T47D (cell line): ENCODE results near the gene DOCK9.

Experiments
- DNase-seq, 2 experiments: peaks; one replicate each; pipeline versions ENCODE4 v3.0.0 to v3.0.0-alpha.2; 2011 to 2012; ENCODE audit warnings: low read depth in 1 of 2, low spot score in 1 of 2
- JUND ChIP-seq: IDR thresholded peaks from 2 replicates; pipeline ENCODE4 v1.6.1; 2012; ENCODE audit warnings: low read depth
- in situ Hi-C: cut with HindIII; loops from 2 replicates; pipeline ENCODE4 v1.10.0; 2016; ENCODE audit warnings: low sequenced_read_pairs, low pct_unique_long_range_greater_than_20kb

The DOCK9 gene

GRCh38 chr13:98829541-98829940 lies 148.3 kb downstream of the DOCK9 start:
- in situ Hi-C loops: no loop called here
- TF ChIP-seq JUND: no peak
- DNase-seq: no peak

- TF ChIP-seq JUND: no peak
- in situ Hi-C loops: no loop called here
- no peak for DNase-seq
Observed at GRCh38 chr13:98828614-98829013, 149.2 kb downstream of the DOCK9 start.

GRCh38 chr13:98827449-98827848 lies 150.4 kb downstream of the DOCK9 start:
- in situ Hi-C loops: no loop called here
- DNase-seq: no peak
- TF ChIP-seq JUND: no peak

GRCh38 chr13:98826146-98826545 lies 151.7 kb downstream of the DOCK9 start:
- in situ Hi-C loops: no loop called here
- TF ChIP-seq JUND: no peak
- DNase-seq: no peak

- in situ Hi-C loops: no loop called here
- no peak for TF ChIP-seq JUND
- no peak for DNase-seq
Observed at GRCh38 chr13:98825659-98826058, 152.2 kb downstream of the DOCK9 start.

GRCh38 chr13:98824376-98825160 lies 153.3 kb downstream of the DOCK9 start:
- in situ Hi-C loops: no loop called here
- TF ChIP-seq JUND: no peak
- DNase-seq: no peak

- TF ChIP-seq JUND: no peak
- in situ Hi-C loops: no loop called here
Observed at GRCh38 chr13:98823442-98823841, 154.4 kb downstream of the DOCK9 start.

DNA sequence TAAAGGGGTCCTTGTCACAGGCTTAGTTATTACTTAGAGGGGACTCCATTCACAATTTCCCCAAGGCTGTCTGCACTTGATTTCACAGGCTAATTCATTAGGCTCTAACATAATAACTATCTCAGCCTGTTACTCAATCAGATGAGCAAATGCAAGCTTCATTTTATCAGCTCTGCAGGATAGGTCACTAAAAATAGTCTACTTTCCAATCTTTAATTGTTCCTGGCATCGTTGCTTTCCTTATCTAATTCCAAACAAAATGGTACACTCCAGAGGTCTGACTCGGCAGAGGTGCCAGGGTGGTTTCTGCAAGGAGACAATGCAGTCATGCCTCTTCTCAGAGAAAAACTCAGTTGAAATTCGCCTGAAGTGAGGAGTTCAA lies 155.6 kb downstream of the DOCK9 start:
- no peak for DNase-seq
- no peak for TF ChIP-seq JUND
- in situ Hi-C loops: no loop called here

More at GRCh38 chr13:98823442-98823841, 154.4 kb downstream of the DOCK9 start:
- no peak for DNase-seq

DNA sequence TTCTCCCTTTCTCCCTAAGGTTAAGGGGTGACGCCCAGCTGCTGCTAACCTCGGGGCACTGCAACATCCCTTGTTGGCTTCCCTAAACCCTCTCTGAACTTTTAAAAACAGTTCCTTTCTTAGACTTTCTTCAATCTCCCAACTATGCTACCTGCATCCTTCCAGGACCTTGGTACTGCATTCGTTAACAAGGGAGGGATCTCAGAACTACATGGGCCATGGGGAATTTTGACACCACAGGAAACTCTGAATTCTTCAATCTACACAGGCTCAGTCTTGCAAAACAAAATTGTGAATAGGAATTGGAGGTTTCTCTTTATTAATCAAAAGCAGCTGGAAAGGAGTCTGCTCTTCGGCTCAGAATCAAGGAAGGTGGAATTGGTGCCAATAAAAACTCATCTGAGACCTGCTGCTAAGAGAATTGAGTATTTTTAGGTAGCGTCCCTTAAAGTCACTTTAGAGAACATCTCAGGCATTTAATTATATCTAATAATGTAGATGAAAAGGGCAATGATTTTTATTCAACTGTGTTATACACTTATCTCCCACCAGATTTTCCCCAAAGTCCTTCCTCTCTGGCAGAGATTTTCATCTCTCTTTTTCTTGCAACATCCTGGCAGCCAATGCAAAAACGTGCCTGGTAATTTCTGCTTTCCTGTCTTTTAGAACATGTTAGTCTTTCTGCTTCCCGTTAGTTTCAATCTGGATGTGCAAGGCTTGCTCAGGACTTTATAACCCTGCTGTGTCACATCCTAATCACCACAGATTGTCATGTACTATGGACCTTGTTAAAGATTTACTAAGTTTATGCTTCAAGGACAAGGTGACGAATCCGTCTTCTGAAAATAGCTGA lies 156.3 kb downstream of the DOCK9 start:
- no peak for DNase-seq
- TF ChIP-seq JUND: no peak
- in situ Hi-C loops: no loop called here

DNA sequence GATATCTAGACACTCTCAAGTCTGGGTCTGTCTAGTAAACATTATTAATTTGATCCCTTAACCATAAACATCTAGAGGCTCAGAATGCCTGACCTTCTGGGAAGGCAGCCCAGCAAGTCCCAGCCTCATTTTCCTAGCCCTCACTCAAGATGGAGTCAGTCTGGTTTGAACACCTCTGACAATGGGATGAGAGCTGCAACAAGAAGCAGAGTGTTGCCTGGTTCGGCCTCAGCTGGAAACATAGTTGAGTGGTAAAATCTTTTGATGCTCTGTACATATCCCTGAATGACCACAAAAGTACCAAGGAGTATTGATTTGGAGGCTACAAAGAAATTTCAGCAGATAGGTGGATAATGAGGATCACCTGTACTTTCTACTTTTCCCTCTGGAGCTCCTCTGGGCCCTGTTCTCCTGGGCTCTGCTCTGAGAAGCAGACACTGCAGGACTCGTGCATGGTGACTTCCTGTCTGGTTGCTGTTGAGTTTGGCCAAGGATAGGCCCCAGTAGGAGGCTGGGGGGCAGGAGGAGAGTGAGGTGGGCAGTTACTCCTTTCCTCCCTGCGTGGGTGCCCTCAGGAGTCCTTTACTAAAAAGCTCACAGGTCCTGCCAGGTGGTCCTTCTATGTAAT lies 157.0 kb downstream of the DOCK9 start:
- no peak for TF ChIP-seq JUND
- no peak for DNase-seq
- in situ Hi-C loops: no loop called here

DNA sequence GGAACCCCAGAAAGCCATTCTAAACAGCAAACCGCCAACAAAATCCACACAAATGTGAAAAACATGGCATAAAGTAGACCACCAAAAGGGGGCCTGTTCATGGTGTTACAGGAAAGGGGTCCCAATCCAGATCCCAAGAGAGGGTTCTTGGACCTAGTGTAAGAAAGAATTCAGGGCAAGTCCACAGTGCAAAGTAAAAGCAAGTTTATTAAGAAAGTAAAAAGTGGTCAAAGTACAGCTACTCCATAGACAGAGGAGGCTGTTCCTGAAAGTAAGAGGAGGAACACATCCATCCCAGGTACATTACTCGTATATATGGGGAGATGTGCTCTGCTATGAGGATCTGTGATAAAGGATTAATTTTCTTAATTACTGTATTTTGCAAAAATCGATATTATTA lies 157.6 kb downstream of the DOCK9 start:
- in situ Hi-C loops: no loop called here
- no peak for DNase-seq
- TF ChIP-seq JUND: no peak

DNA sequence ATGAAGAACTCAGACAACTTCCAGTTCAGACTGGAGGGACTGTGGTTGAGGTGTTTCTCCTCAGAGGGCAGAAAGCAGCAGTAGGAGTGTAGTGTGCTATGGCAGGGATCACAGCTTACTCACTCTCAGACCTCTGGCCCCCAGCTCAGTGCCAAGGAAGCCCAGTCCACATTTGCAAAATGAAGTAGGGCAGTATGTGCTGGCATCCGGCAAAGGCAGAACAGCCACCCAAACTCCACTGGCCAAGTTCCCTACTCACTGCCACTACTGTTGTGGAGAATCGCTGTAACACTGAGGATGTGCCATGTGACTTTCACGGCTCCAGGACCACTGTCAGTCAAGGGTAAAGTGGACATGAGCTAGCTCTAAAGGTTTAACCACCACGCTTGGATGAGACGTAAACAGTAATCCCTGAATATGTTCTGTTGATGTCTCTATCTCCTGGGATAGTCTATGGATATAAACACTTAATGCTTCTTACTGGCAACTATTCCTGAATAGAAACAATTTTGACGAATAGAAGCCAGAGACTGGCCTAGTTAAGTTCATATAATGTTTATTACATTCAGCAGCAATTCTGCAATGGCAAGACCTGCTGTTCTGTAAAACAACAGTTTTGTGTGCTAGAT lies 158.4 kb downstream of the DOCK9 start:
- in situ Hi-C loops: no loop called here
- TF ChIP-seq JUND: no peak

GRCh38 chr13:98816406-98816805 lies 161.5 kb downstream of the DOCK9 start:
- no peak for TF ChIP-seq JUND
- in situ Hi-C loops: no loop called here
- no peak for DNase-seq

More for the DNA sequence above, 158.4 kb downstream of the DOCK9 start:
- no peak for DNase-seq
